ENCODE measurements around the gene TARP.
"Not testable (repeated sequence)": the region's sequence is repeated elsewhere in the genome, so short reads cannot be mapped to it uniquely, and the experiment has no call there.

TARP gene

GRCh38 chr7:38269704-38270346 lies 3.6 kb downstream of the TARP start:
- WGBS: 76% methylated on average over 4 of the region's 4 CpGs
- not testable (repeated sequence) for DNase-seq (ENCODE audit: low spot score); H3K4me3 ChIP-seq (ENCODE audit: low read depth in 1 of 3, low read length in 3 of 3); H3K9me3 ChIP-seq (ENCODE audit: control insufficient read depth in 4 of 4, low read length in 3 of 4); H3K27me3 ChIP-seq (ENCODE audit: control insufficient read depth in 4 of 4, insufficient read depth in 4 of 4, low read length in 3 of 4); H3K4me1 ChIP-seq (ENCODE audit: control insufficient read depth in 4 of 4, insufficient read depth in 4 of 4, low read length in 3 of 4); H3K27ac ChIP-seq (ENCODE audit: low read depth in 1 of 2, low read length in 2 of 2); H3K36me3 ChIP-seq (ENCODE audit: control insufficient read depth in 4 of 4, insufficient read depth in 3 of 4, low read depth in 1 of 4, low read length in 3 of 4); H3K9ac ChIP-seq (ENCODE audit: low read depth in 1 of 2, low read length in 2 of 2)

GRCh38 chr7:38265958-38266357 lies 7.5 kb downstream of the TARP start:
- H3K4me3 ChIP-seq (ENCODE audit: low read depth in 1 of 3, low read length in 3 of 3); H3K9ac ChIP-seq (ENCODE audit: low read depth in 1 of 2, low read length in 2 of 2); H3K27me3 ChIP-seq (ENCODE audit: control insufficient read depth in 4 of 4, insufficient read depth in 4 of 4, low read length in 3 of 4); H3K4me1 ChIP-seq (ENCODE audit: control insufficient read depth in 4 of 4, insufficient read depth in 4 of 4, low read length in 3 of 4); DNase-seq (ENCODE audit: low spot score); H3K36me3 ChIP-seq (ENCODE audit: control insufficient read depth in 4 of 4, insufficient read depth in 3 of 4, low read depth in 1 of 4, low read length in 3 of 4); H3K27ac ChIP-seq (ENCODE audit: low read depth in 1 of 2, low read length in 2 of 2); H3K9me3 ChIP-seq (ENCODE audit: control insufficient read depth in 4 of 4, low read length in 3 of 4): not testable (repeated sequence)
- 73% methylated on average over 3 of the region's 3 CpGs for WGBS

GRCh38 chr7:38264602-38265001 lies 8.8 kb downstream of the TARP start:
- DNase-seq (ENCODE audit: low spot score): not testable (repeated sequence)

GRCh38 chr7:38263274-38263673 lies 10.2 kb downstream of the TARP start:
- H3K9ac ChIP-seq (ENCODE audit: low read depth in 1 of 2, low read length in 2 of 2); H3K4me1 ChIP-seq (ENCODE audit: control insufficient read depth in 4 of 4, insufficient read depth in 4 of 4, low read length in 3 of 4); H3K36me3 ChIP-seq (ENCODE audit: control insufficient read depth in 4 of 4, insufficient read depth in 3 of 4, low read depth in 1 of 4, low read length in 3 of 4); H3K27me3 ChIP-seq (ENCODE audit: control insufficient read depth in 4 of 4, insufficient read depth in 4 of 4, low read length in 3 of 4); H3K4me3 ChIP-seq (ENCODE audit: low read depth in 1 of 3, low read length in 3 of 3); H3K27ac ChIP-seq (ENCODE audit: low read depth in 1 of 2, low read length in 2 of 2); DNase-seq (ENCODE audit: low spot score); H3K9me3 ChIP-seq (ENCODE audit: control insufficient read depth in 4 of 4, low read length in 3 of 4): not testable (repeated sequence)
- WGBS: 71% methylated on average over 1 of the region's 1 CpG

More at GRCh38 chr7:38264602-38265001, 8.8 kb downstream of the TARP start:
- not testable (repeated sequence) for H3K4me3 ChIP-seq (ENCODE audit: low read depth in 1 of 3, low read length in 3 of 3); H3K27me3 ChIP-seq (ENCODE audit: control insufficient read depth in 4 of 4, insufficient read depth in 4 of 4, low read length in 3 of 4); H3K4me1 ChIP-seq (ENCODE audit: control insufficient read depth in 4 of 4, insufficient read depth in 4 of 4, low read length in 3 of 4); H3K9ac ChIP-seq (ENCODE audit: low read depth in 1 of 2, low read length in 2 of 2); H3K9me3 ChIP-seq (ENCODE audit: control insufficient read depth in 4 of 4, low read length in 3 of 4); H3K27ac ChIP-seq (ENCODE audit: low read depth in 1 of 2, low read length in 2 of 2); H3K36me3 ChIP-seq (ENCODE audit: control insufficient read depth in 4 of 4, insufficient read depth in 3 of 4, low read depth in 1 of 4, low read length in 3 of 4)
- WGBS: 16% methylated on average over 1 of the region's 1 CpG

GRCh38 chr7:38262545-38262944 lies 10.9 kb downstream of the TARP start:
- H3K27ac ChIP-seq (ENCODE audit: low read depth in 1 of 2, low read length in 2 of 2): no peak overlapping the region
- 75% methylated on average over 5 of the region's 5 CpGs for WGBS
- H3K4me1 ChIP-seq (ENCODE audit: control insufficient read depth in 4 of 4, insufficient read depth in 4 of 4, low read length in 3 of 4): no peaks in the 10 kb centered on the region
- no peaks in the 10 kb centered on the region for H3K36me3 ChIP-seq (ENCODE audit: control insufficient read depth in 4 of 4, insufficient read depth in 3 of 4, low read depth in 1 of 4, low read length in 3 of 4)
- H3K9me3 ChIP-seq (ENCODE audit: control insufficient read depth in 4 of 4, low read length in 3 of 4): no peaks in the 10 kb centered on the region
- DNase-seq (ENCODE audit: low spot score): no peak
- no peak overlapping the region for H3K9ac ChIP-seq (ENCODE audit: low read depth in 1 of 2, low read length in 2 of 2)
- H3K27me3 ChIP-seq (ENCODE audit: control insufficient read depth in 4 of 4, insufficient read depth in 4 of 4, low read length in 3 of 4): no peaks in the 10 kb centered on the region
- no peak overlapping the region for H3K4me3 ChIP-seq (ENCODE audit: low read depth in 1 of 3, low read length in 3 of 3)
- no peak for TF ChIP-seq ZBTB33 (IDR thresholded peaks at IDR 0.05)
- no peak for TF ChIP-seq CTCF (IDR thresholded peaks at IDR 0.05; ENCODE audit: low read depth, low read length, missing input control)
- no peak for TF ChIP-seq EGR1 (IDR thresholded peaks at IDR 0.05; ENCODE audit: low read depth in 2 of 2)
- no peak for TF ChIP-seq ATF3 (IDR thresholded peaks at IDR 0.05)
- TF ChIP-seq YY1 (IDR thresholded peaks at IDR 0.05): no peak
- TF ChIP-seq NR2F2 (IDR thresholded peaks at IDR 0.05): no peak
- TF ChIP-seq FOXA1 (IDR thresholded peaks at IDR 0.05): no peak
- no peak for TF ChIP-seq GABPA (IDR thresholded peaks at IDR 0.05 in 1 of 2, conservative IDR thresholded peaks at IDR 0.05 in 1 of 2)
- TF ChIP-seq RXRA (IDR thresholded peaks at IDR 0.05): no peak
- no peak for TF ChIP-seq FOXA2 (IDR thresholded peaks at IDR 0.05)
- TF ChIP-seq JUND (IDR thresholded peaks at IDR 0.05): no peak
- TF ChIP-seq RAD21 (IDR thresholded peaks at IDR 0.05): no peak
- TF ChIP-seq TAF1 (conservative IDR thresholded peaks at IDR 0.05): no peak
